ENCODE data around the gene BCAM. TPM values are rescaled to one million over a fixed set of nuclear protein-coding genes. Genes with fewer than 3 reads are reported as not detected.

BCAM gene
- total RNA-seq, 3 donors from 2014 or later: 17.1 to 102 (median 75.4) TPM

GRCh38 chr19:44809577-44810233 is 802 bp downstream of the BCAM start:
- Histone ChIP-seq H3K9me3 (no peaks in the 10 kb centered on the region), H3K4me3 (peak overlapping the region; percentile 54 to 84 (median 60)), H3K27me3 (no peaks in the 10 kb centered on the region), H3K27ac (peak overlapping the region; percentile 86 to 88), H3K36me3 (no peaks in the 10 kb centered on the region), H3K4me1 (peaks cover 4 to 10% of the 10 kb centered on the region in 2 donors)
- intact Hi-C loops (cut with DNase I; ENCODE audit: low total_unique reads): no loop called here
- TF ChIP-seq POLR2AphosphoS5 (IDR thresholded peaks at IDR 0.05) (no peak), CTCF (IDR thresholded peaks at IDR 0.05) (no peak), POLR2A (IDR thresholded peaks at IDR 0.05) (no peak)
- DNase-seq (ENCODE audit: low spot score in 2 of 2): no peak

- TF ChIP-seq POLR2AphosphoS5 (IDR thresholded peaks at IDR 0.05) (no peak), POLR2A (IDR thresholded peaks at IDR 0.05) (no peak), CTCF (IDR thresholded peaks at IDR 0.05) (no peak)
- H3K4me3 ChIP-seq: peak overlapping the region; percentile 54 to 84 (median 60)
- intact Hi-C loops (cut with DNase I; ENCODE audit: low total_unique reads): no loop called here
- peak overlapping the region; percentile 48 to 53 for H3K27ac ChIP-seq
- DNase-seq (ENCODE audit: low spot score in 2 of 2): no peak
- no peaks in the 10 kb centered on the region for H3K36me3 ChIP-seq
- no peaks in the 10 kb centered on the region for H3K27me3 ChIP-seq
- peaks cover 4 to 10% of the 10 kb centered on the region in 2 donors for H3K4me1 ChIP-seq
- H3K9me3 ChIP-seq: no peaks in the 10 kb centered on the region
Measured at GRCh38 chr19:44810234-44811121, 1.6 kb downstream of the BCAM start.

- H3K4me3 ChIP-seq: no peak overlapping the region
- no peaks in the 10 kb centered on the region for H3K36me3 ChIP-seq
- DNase-seq (ENCODE audit: low spot score in 2 of 2): no peak
- H3K9me3 ChIP-seq: no peaks in the 10 kb centered on the region
- intact Hi-C loops (cut with DNase I; ENCODE audit: low total_unique reads): no loop called here
- H3K27ac ChIP-seq: no peak overlapping the region
- TF ChIP-seq POLR2A (IDR thresholded peaks at IDR 0.05) (no peak), CTCF (IDR thresholded peaks at IDR 0.05) (no peak), POLR2AphosphoS5 (IDR thresholded peaks at IDR 0.05) (no peak)
- peaks cover 4 to 10% of the 10 kb centered on the region in 2 donors for H3K4me1 ChIP-seq
- no peaks in the 10 kb centered on the region for H3K27me3 ChIP-seq
Measured at GRCh38 chr19:44811122-44811419, 2.2 kb downstream of the BCAM start.

- no peaks in the 10 kb centered on the region for H3K9me3 ChIP-seq
- TF ChIP-seq POLR2A (IDR thresholded peaks at IDR 0.05) (no peak), POLR2AphosphoS5 (IDR thresholded peaks at IDR 0.05) (no peak), CTCF (IDR thresholded peaks at IDR 0.05) (no peak)
- no peak for DNase-seq (ENCODE audit: low spot score in 2 of 2)
- peaks cover 4 to 10% of the 10 kb centered on the region in 2 donors for H3K4me1 ChIP-seq
- H3K4me3 ChIP-seq: no peak overlapping the region
- H3K36me3 ChIP-seq: no peaks in the 10 kb centered on the region
- no peak overlapping the region for H3K27ac ChIP-seq
- no peaks in the 10 kb centered on the region for H3K27me3 ChIP-seq
- intact Hi-C loops (cut with DNase I; ENCODE audit: low total_unique reads): no loop called here
Measured at GRCh38 chr19:44812142-44812718, 3.3 kb downstream of the BCAM start.
